HepG2 (cell line): ENCODE data around the gene ESRP2.

Experiments
- POLR2A ChIP-seq, 2 experiments: IDR thresholded peaks; 2 replicates each; pipeline ENCODE4 v1.6.1; 2011; ENCODE audit warnings: low read depth in 2 of 2, low read length in 2 of 2, mild to moderate bottlenecking in 1 of 2, moderate library complexity in 1 of 2; ENCODE audit not compliant: insufficient read depth in 1 of 2
- ZNF510 ChIP-seq: sonication (generic); formaldehyde crosslinking; IDR thresholded peaks from 2 replicates; pipeline ENCODE4 v1.4.0; 2020; ENCODE audit warnings: low read depth, mild to moderate bottlenecking, missing genetic modification reagents
- ZZZ3 ChIP-seq: sonication (generic); formaldehyde crosslinking; IDR thresholded peaks from 2 replicates; pipeline ENCODE4 v1.4.0; 2020; ENCODE audit warnings: missing genetic modification reagents, mild to moderate bottlenecking, borderline replicate concordance
- TF ChIP-seq, protein P1 (sequence below): sonication (generic); formaldehyde crosslinking; IDR thresholded peaks from 2 replicates; pipeline ENCODE4 v1.5.0; 2020; ENCODE audit warnings: mild to moderate bottlenecking, missing genetic modification reagents, moderate library complexity
- TF ChIP-seq, protein P2 (sequence below): sonication (generic); formaldehyde crosslinking; IDR thresholded peaks from 2 replicates; pipeline ENCODE4 v1.4.0; 2020; ENCODE audit warnings: missing genetic modification reagents
- TF ChIP-seq, protein P3 (sequence below): sonication (generic); formaldehyde crosslinking; IDR thresholded peaks from 2 replicates; pipeline ENCODE4 v1.5.0; 2020; ENCODE audit warnings: mild to moderate bottlenecking, missing genetic modification reagents

DNA sequence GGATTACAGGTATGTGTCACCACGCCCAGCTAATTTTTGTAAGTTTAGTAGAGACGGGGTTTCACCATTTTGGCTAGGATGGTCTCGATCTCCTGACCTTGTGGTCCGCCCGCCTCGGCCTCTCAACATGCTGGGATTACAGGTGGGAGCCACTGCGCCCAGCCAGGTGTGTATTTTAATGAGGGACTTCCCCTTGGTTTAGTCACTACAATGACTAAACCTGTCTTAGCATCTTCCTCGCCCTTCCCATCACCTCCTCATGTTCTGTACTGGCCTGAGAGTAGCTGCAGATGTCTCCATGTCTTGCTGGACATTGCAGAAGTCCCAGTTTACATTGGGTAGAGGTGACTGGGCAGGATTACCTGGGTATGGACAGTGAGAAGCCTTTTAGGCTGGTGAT lies 38.0 kb upstream of the ESRP2 start:
- TF ChIP-seq, protein P1, sequence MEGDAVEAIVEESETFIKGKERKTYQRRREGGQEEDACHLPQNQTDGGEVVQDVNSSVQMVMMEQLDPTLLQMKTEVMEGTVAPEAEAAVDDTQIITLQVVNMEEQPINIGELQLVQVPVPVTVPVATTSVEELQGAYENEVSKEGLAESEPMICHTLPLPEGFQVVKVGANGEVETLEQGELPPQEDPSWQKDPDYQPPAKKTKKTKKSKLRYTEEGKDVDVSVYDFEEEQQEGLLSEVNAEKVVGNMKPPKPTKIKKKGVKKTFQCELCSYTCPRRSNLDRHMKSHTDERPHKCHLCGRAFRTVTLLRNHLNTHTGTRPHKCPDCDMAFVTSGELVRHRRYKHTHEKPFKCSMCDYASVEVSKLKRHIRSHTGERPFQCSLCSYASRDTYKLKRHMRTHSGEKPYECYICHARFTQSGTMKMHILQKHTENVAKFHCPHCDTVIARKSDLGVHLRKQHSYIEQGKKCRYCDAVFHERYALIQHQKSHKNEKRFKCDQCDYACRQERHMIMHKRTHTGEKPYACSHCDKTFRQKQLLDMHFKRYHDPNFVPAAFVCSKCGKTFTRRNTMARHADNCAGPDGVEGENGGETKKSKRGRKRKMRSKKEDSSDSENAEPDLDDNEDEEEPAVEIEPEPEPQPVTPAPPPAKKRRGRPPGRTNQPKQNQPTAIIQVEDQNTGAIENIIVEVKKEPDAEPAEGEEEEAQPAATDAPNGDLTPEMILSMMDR (CRISPR knock-in tag): no peak
- TF ChIP-seq POLR2A (IDR thresholded peaks at IDR 0.05; ENCODE audit: insufficient read depth in 1 of 2, low read depth in 2 of 2, low read length in 2 of 2): no peak
- TF ChIP-seq, protein P2, sequence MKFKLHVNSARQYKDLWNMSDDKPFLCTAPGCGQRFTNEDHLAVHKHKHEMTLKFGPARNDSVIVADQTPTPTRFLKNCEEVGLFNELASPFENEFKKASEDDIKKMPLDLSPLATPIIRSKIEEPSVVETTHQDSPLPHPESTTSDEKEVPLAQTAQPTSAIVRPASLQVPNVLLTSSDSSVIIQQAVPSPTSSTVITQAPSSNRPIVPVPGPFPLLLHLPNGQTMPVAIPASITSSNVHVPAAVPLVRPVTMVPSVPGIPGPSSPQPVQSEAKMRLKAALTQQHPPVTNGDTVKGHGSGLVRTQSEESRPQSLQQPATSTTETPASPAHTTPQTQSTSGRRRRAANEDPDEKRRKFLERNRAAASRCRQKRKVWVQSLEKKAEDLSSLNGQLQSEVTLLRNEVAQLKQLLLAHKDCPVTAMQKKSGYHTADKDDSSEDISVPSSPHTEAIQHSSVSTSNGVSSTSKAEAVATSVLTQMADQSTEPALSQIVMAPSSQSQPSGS: no peak
- TF ChIP-seq, protein P3, sequence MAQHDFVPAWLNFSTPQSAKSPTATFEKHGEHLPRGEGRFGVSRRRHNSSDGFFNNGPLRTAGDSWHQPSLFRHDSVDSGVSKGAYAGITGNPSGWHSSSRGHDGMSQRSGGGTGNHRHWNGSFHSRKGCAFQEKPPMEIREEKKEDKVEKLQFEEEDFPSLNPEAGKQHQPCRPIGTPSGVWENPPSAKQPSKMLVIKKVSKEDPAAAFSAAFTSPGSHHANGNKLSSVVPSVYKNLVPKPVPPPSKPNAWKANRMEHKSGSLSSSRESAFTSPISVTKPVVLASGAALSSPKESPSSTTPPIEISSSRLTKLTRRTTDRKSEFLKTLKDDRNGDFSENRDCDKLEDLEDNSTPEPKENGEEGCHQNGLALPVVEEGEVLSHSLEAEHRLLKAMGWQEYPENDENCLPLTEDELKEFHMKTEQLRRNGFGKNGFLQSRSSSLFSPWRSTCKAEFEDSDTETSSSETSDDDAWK (CRISPR knock-in tag): no peak
- no peak for TF ChIP-seq ZNF510 (CRISPR knock-in tag)
- no peak for TF ChIP-seq ZZZ3
